CD4-positive, alpha-beta memory T cell (primary cell): ENCODE results near the gene TENM3. TPM values are rescaled to one million over a fixed set of nuclear protein-coding genes. Genes with fewer than 3 reads are reported as not detected.

ENCODE experiments used
- CTCF ChIA-PET: fragments of 350-600 bp; sonication (Branson Sonifier 250); formaldehyde crosslinking; loops from one replicate; lab custom pipeline; 2021; ENCODE audit warnings: inconsistent platforms; ENCODE audit not compliant: partially characterized antibody; lab: Charles Lee
- POLR2A ChIA-PET: fragments of 350-600 bp; sonication (Branson Sonifier 250); formaldehyde crosslinking; loops from one replicate; lab custom pipeline; 2021; ENCODE audit not compliant: partially characterized antibody; lab: Charles Lee
- DNase-seq, 5 donors: peaks; one replicate each; pipeline versions ENCODE4 v3.0.0 to v3.0.0-alpha.2; 2020 to 2022; ENCODE audit warnings: mixed read lengths in 1 of 5
- H3K27ac ChIP-seq: one replicate; pipeline ENCODE4 v1.7.0; 2013; ENCODE audit warnings: low read depth, low read length
- H3K27me3 ChIP-seq: 2 replicates; pipeline ENCODE4 v1.7.0; 2013; ENCODE audit warnings: mild to moderate bottlenecking, low read length, moderate library complexity; ENCODE audit not compliant: insufficient read depth
- H3K36me3 ChIP-seq: 2 replicates; pipeline ENCODE4 v1.7.0; 2013; ENCODE audit warnings: mild to moderate bottlenecking, low read length, moderate library complexity; ENCODE audit not compliant: insufficient read depth
- H3K4me1 ChIP-seq: 2 replicates; pipeline ENCODE4 v1.7.0; 2013; ENCODE audit warnings: mild to moderate bottlenecking, low read length, moderate library complexity; ENCODE audit not compliant: insufficient read depth
- H3K4me3 ChIP-seq, 2 donors: one replicate each; pipeline ENCODE4 v1.7.0; 2013; ENCODE audit warnings: low read length in 2 of 2, mild to moderate bottlenecking in 1 of 2
- H3K9me3 ChIP-seq, 2 donors: one replicate each; pipeline ENCODE4 v1.7.0; 2013; ENCODE audit warnings: low read length in 2 of 2, control low read depth in 1 of 2; ENCODE audit not compliant: control insufficient read depth in 1 of 2
- H3K27ac Mint-ChIP-seq, 7 donors: one replicate each; pipeline ENCODE4 v1.8.0; 2020 to 2021; ENCODE audit warnings: mixed read lengths in 7 of 7, mild to moderate bottlenecking in 6 of 7, inconsistent platforms in 3 of 7, moderate library complexity in 3 of 7
- H3K27me3 Mint-ChIP-seq, 2 donors: one replicate each; pipeline ENCODE4 v1.8.0; 2020 to 2021; ENCODE audit warnings: mixed read lengths in 2 of 2
- H3K36me3 Mint-ChIP-seq, 2 donors: one replicate each; pipeline ENCODE4 v1.8.0; 2020 to 2021; ENCODE audit warnings: mixed read lengths in 2 of 2, inconsistent platforms in 1 of 2, mild to moderate bottlenecking in 1 of 2
- H3K4me1 Mint-ChIP-seq, 4 donors: one replicate each; pipeline ENCODE4 v1.8.0; 2020 to 2021; ENCODE audit warnings: mixed read lengths in 4 of 4, mild to moderate bottlenecking in 1 of 4
- H3K4me3 Mint-ChIP-seq, 8 donors: one replicate each; pipeline ENCODE4 v1.8.0; 2020 to 2021; ENCODE audit warnings: mixed read lengths in 8 of 8, mild to moderate bottlenecking in 7 of 8, moderate library complexity in 6 of 8, inconsistent platforms in 3 of 8
- H3K9me3 Mint-ChIP-seq, 8 donors: one replicate each; pipeline ENCODE4 v1.8.0; 2020 to 2021; ENCODE audit warnings: mixed read lengths in 8 of 8, mild to moderate bottlenecking in 5 of 8, inconsistent platforms in 3 of 8, moderate library complexity in 1 of 8
- intact Hi-C: fragments of 100-400 bp; cut with micrococcal nuclease; formaldehyde crosslinking; loops from one replicate; pipeline ENCODE4 v1.15.1; 2023
- polyA plus RNA-seq, 2 donors: library from polyadenylated mRNA; unstranded; fragments of 300-500 nt; fragmentation: Illumina TruSeq; gene quantifications; one replicate each; pipeline ENCODE4 v1.2.3, GENCODE V29; 2021
- total RNA-seq, 2 experiments: library from RNA; stranded (reverse); gene quantifications; one replicate each; pipeline ENCODE4 v1.2.3, GENCODE V29; 2021

Gene TENM3
- total and polyA plus RNA-seq, 4 experiments from 2014 or later: not detected

- intact Hi-C loops: no loop called here
- no peaks in the 10 kb centered on the region for H3K4me1 Mint-ChIP-seq
- H3K9me3 Mint-ChIP-seq: peaks cover 0 to 5% (median 0%) of the 10 kb centered on the region in 8 donors
- no peaks in the 10 kb centered on the region for H3K36me3 Mint-ChIP-seq
- no peaks in the 10 kb centered on the region for H3K4me1 ChIP-seq
- no peaks in the 10 kb centered on the region for H3K36me3 ChIP-seq
- no peak overlapping the region for H3K27ac Mint-ChIP-seq
- H3K27me3 Mint-ChIP-seq: peaks cover 0 to 3% of the 10 kb centered on the region in 2 donors
- no peaks in the 10 kb centered on the region for H3K27me3 ChIP-seq
- CTCF ChIA-PET: no interaction called here
- no peak overlapping the region for H3K4me3 ChIP-seq
- no peak overlapping the region for H3K27ac ChIP-seq
- H3K4me3 Mint-ChIP-seq: no peak overlapping the region
- POLR2A ChIA-PET: no interaction called here
- no peak for DNase-seq
- no peaks in the 10 kb centered on the region for H3K9me3 ChIP-seq
These were observed 12.4 kb downstream of the TENM3 start for GRCh38 chr4:182255441-182256190.

GRCh38 chr4:182257016-182257415 is 13.8 kb downstream of the TENM3 start:
- Mint-ChIP-seq H3K27ac (no peak overlapping the region), H3K4me3 (no peak overlapping the region), H3K9me3 (peaks cover 0 to 5% (median 0%) of the 10 kb centered on the region in 8 donors), H3K36me3 (no peaks in the 10 kb centered on the region), H3K27me3 (peaks cover 0 to 3% of the 10 kb centered on the region in 2 donors), H3K4me1 (no peaks in the 10 kb centered on the region)
- Histone ChIP-seq H3K27ac (no peak overlapping the region), H3K9me3 (no peaks in the 10 kb centered on the region), H3K4me1 (no peaks in the 10 kb centered on the region), H3K36me3 (no peaks in the 10 kb centered on the region), H3K27me3 (no peaks in the 10 kb centered on the region), H3K4me3 (no peak overlapping the region)
- POLR2A ChIA-PET: no interaction called here
- CTCF ChIA-PET: no interaction called here
- intact Hi-C loops: no loop called here
- DNase-seq: no peak

- Mint-ChIP-seq H3K9me3 (peaks cover 0 to 5% (median 0%) of the 10 kb centered on the region in 8 donors), H3K27ac (no peak overlapping the region), H3K4me3 (no peak overlapping the region), H3K4me1 (no peaks in the 10 kb centered on the region), H3K36me3 (no peaks in the 10 kb centered on the region), H3K27me3 (peaks cover 0 to 3% of the 10 kb centered on the region in 2 donors)
- H3K27me3 ChIP-seq: no peaks in the 10 kb centered on the region
- no peak overlapping the region for H3K4me3 ChIP-seq
- ChIA-PET CTCF (no interaction called here), POLR2A (no interaction called here)
- no peaks in the 10 kb centered on the region for H3K4me1 ChIP-seq
- intact Hi-C loops: no loop called here
- DNase-seq: no peak
- no peaks in the 10 kb centered on the region for H3K9me3 ChIP-seq
- no peaks in the 10 kb centered on the region for H3K36me3 ChIP-seq
- no peak overlapping the region for H3K27ac ChIP-seq
These were observed 14.3 kb downstream of the TENM3 start for GRCh38 chr4:182257503-182257902.

DNA sequence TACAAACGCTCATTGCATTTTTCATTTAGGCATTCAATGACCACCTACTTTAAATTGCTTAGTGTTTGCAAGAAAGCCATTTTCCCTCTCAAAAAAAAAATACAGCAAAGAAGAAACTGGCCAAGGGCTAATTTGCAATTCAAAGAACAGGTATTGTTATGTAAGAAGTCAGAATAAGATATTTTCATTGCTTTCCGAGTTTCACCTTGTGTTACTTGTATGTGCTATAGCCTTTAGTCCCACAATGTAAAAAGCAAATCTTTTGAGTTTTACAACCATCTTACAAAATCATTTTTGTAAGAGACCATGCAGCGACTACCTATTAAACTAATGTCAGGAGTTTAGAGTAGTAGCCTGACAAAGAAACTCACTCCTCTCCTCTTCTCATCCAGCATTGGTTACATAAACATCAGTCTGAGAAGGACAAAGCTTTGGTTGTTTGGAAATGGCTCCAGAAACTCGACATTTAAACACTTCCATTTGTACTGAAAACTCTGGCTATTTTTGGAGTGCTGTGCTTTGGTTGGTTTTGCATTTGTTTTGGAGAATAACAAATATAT is 15.3 kb downstream of the TENM3 start:
- Histone ChIP-seq H3K9me3 (no peaks in the 10 kb centered on the region), H3K4me3 (no peak overlapping the region), H3K27ac (no peak overlapping the region), H3K36me3 (no peaks in the 10 kb centered on the region), H3K4me1 (no peaks in the 10 kb centered on the region), H3K27me3 (no peaks in the 10 kb centered on the region)
- Mint-ChIP-seq H3K4me1 (no peaks in the 10 kb centered on the region), H3K9me3 (peaks cover 0 to 5% (median under 1%) of the 10 kb centered on the region in 8 donors), H3K27ac (no peak overlapping the region), H3K4me3 (no peak overlapping the region), H3K36me3 (no peaks in the 10 kb centered on the region), H3K27me3 (peaks cover 0 to 3% of the 10 kb centered on the region in 2 donors)
- CTCF ChIA-PET: no interaction called here
- POLR2A ChIA-PET: no interaction called here
- no peak for DNase-seq
- intact Hi-C loops: no loop called here

- H3K4me3 Mint-ChIP-seq: no peak overlapping the region
- POLR2A ChIA-PET: no interaction called here
These were observed 18.5 kb downstream of the TENM3 start for GRCh38 chr4:182261651-182262223.

DNA sequence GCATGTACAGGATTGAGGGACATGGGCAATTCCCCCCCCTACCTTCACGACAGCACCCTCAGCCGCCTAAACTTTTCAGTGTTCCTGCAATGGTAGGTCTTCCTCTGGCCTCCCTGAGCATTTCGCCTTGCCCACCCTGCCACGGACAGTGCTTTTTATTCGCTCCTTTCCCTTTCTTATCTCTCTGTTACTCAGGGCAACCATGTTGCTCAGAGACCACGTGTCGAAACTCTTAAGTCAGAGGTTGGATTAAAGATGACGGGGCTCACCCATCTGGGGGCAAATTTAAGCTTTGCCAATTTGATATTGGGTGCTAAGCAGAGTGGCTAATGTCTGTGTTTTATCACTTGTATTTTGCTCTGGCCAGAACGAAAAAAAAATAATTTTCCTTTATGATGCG is 20.4 kb downstream of the TENM3 start:
- Mint-ChIP-seq H3K4me1 (no peaks in the 10 kb centered on the region), H3K27me3 (no peaks in the 10 kb centered on the region), H3K9me3 (peaks cover 0 to 5% (median 2%) of the 10 kb centered on the region in 8 donors), H3K27ac (no peak overlapping the region), H3K36me3 (no peaks in the 10 kb centered on the region), H3K4me3 (no peak overlapping the region)
- Histone ChIP-seq H3K4me1 (no peaks in the 10 kb centered on the region), H3K9me3 (no peaks in the 10 kb centered on the region), H3K27me3 (no peaks in the 10 kb centered on the region), H3K36me3 (no peaks in the 10 kb centered on the region), H3K27ac (no peak overlapping the region), H3K4me3 (no peak overlapping the region)
- intact Hi-C loops: no loop called here
- POLR2A ChIA-PET: no interaction called here
- CTCF ChIA-PET: no interaction called here
- DNase-seq: no peak

More at GRCh38 chr4:182261651-182262223, 18.5 kb downstream of the TENM3 start:
- peaks cover 0 to 5% (median 1%) of the 10 kb centered on the region in 8 donors for H3K9me3 Mint-ChIP-seq
- Histone ChIP-seq H3K36me3 (no peaks in the 10 kb centered on the region), H3K27me3 (no peaks in the 10 kb centered on the region), H3K4me3 (no peak overlapping the region), H3K27ac (no peak overlapping the region), H3K4me1 (no peaks in the 10 kb centered on the region), H3K9me3 (no peaks in the 10 kb centered on the region)
- H3K36me3 Mint-ChIP-seq: no peaks in the 10 kb centered on the region
- no peak overlapping the region for H3K27ac Mint-ChIP-seq
- CTCF ChIA-PET: no interaction called here
- no peak for DNase-seq
- intact Hi-C loops: no loop called here
- no peaks in the 10 kb centered on the region for H3K4me1 Mint-ChIP-seq
- peaks cover 0 to 3% of the 10 kb centered on the region in 2 donors for H3K27me3 Mint-ChIP-seq

GRCh38 chr4:182264139-182264752 is 21.0 kb downstream of the TENM3 start:
- Mint-ChIP-seq H3K9me3 (peaks cover 0 to 5% (median 2%) of the 10 kb centered on the region in 8 donors), H3K27ac (no peak overlapping the region), H3K27me3 (no peaks in the 10 kb centered on the region), H3K36me3 (no peaks in the 10 kb centered on the region), H3K4me1 (no peaks in the 10 kb centered on the region), H3K4me3 (no peak overlapping the region)
- no peaks in the 10 kb centered on the region for H3K27me3 ChIP-seq
- no peak overlapping the region for H3K4me3 ChIP-seq
- intact Hi-C loops: no loop called here
- DNase-seq: no peak
- H3K9me3 ChIP-seq: no peaks in the 10 kb centered on the region
- H3K36me3 ChIP-seq: no peaks in the 10 kb centered on the region
- no peak overlapping the region for H3K27ac ChIP-seq
- CTCF ChIA-PET: interaction anchor here (0.7 kb wide), 1 partner anchor 55 kb away, joined by 3 read pairs; no protein-coding TSS in a partner anchor
- POLR2A ChIA-PET: no interaction called here
- H3K4me1 ChIP-seq: no peaks in the 10 kb centered on the region
